ENCODE results near the gene IPPK. TPM values are rescaled to one million over a fixed set of nuclear protein-coding genes. Genes with fewer than 3 reads are reported as not detected.

The IPPK gene
- total and polyA plus RNA-seq, 8 donors = 1.9 to 6.5 (median 3.1) TPM

GRCh38 chr9:92617951-92618510 lies 51.9 kb downstream of the IPPK start:
- WGBS, 2 donors = 79 to 81% methylated on average over 11 of the region's 11 CpGs
- ATAC-seq = no peak
- Histone ChIP-seq H3K36me3 (peaks cover 0 to 3% (median 0%) of the 10 kb centered on the region in 3 donors), H3K9me3 (no peaks in the 10 kb centered on the region), H3K4me3 (no peak overlapping the region), H3K27me3 (no peaks in the 10 kb centered on the region), H3K4me1 (peaks cover 0 to 5% (median 4%) of the 10 kb centered on the region in 3 donors), H3K27ac (no peak overlapping the region)
- FAIRE-seq = no peak
- no peak for DNase-seq
- TF ChIP-seq, protein P1, sequence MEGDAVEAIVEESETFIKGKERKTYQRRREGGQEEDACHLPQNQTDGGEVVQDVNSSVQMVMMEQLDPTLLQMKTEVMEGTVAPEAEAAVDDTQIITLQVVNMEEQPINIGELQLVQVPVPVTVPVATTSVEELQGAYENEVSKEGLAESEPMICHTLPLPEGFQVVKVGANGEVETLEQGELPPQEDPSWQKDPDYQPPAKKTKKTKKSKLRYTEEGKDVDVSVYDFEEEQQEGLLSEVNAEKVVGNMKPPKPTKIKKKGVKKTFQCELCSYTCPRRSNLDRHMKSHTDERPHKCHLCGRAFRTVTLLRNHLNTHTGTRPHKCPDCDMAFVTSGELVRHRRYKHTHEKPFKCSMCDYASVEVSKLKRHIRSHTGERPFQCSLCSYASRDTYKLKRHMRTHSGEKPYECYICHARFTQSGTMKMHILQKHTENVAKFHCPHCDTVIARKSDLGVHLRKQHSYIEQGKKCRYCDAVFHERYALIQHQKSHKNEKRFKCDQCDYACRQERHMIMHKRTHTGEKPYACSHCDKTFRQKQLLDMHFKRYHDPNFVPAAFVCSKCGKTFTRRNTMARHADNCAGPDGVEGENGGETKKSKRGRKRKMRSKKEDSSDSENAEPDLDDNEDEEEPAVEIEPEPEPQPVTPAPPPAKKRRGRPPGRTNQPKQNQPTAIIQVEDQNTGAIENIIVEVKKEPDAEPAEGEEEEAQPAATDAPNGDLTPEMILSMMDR (IDR thresholded peaks at IDR 0.05) = no peak
- intact Hi-C loops (cut with DNase I) = no loop called here

GRCh38 chr9:92617195-92617813 lies 52.6 kb downstream of the IPPK start:
- DNase-seq = no peak
- no peak for FAIRE-seq
- Histone ChIP-seq H3K27me3 (no peaks in the 10 kb centered on the region), H3K4me3 (no peak overlapping the region), H3K4me1 (peaks cover 0 to 5% (median 4%) of the 10 kb centered on the region in 3 donors), H3K27ac (peak overlapping the region in 2 of 4 donors; percentile 11 to 37), H3K36me3 (peaks cover 0 to 8% (median 0%) of the 10 kb centered on the region in 3 donors), H3K9me3 (no peaks in the 10 kb centered on the region)
- TF ChIP-seq, protein P1 (IDR thresholded peaks at IDR 0.05) = no peak
- intact Hi-C loops (cut with DNase I) = no loop called here
- ATAC-seq = no peak
- 95% methylated on average over 11 of the region's 11 CpGs for WGBS, 2 donors

DNA sequence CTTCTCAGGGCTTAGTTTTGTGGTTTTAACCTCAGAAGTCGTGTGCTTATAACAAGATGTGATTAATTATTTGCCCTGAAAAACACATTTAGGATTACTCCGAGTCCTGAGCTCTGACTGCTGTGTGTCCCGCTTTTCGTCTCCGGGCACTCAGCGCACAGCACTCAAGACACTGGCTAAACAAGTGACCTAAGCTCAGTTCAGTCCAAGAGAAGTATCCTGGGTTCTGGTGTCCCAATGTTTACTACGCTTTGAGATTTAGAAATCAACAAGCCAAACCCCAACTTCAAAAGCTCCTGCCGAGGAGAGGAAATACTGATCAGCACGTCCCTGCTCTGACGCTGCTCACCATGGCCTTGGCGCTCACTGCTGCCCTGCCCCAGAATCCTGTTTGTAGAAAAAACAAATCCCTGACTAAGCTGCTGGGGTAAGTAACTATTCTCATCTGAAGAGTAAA lies 53.2 kb downstream of the IPPK start:
- no peaks in the 10 kb centered on the region for H3K27me3 ChIP-seq
- TF ChIP-seq, protein P1 (IDR thresholded peaks at IDR 0.05) = no peak
- H3K9me3 ChIP-seq = no peaks in the 10 kb centered on the region
- no peak for FAIRE-seq
- intact Hi-C loops (cut with DNase I) = no loop called here
- WGBS, 2 donors = 88 to 89% methylated on average over 11 of the region's 11 CpGs
- peaks cover 0 to 8% (median 0%) of the 10 kb centered on the region in 3 donors for H3K36me3 ChIP-seq
- no peak overlapping the region for H3K4me3 ChIP-seq
- peak in 3 of 4 donors; percentile 15 to 32 (median 31) for ATAC-seq
- peaks cover 0 to 5% (median 4%) of the 10 kb centered on the region in 3 donors for H3K4me1 ChIP-seq
- no peak for DNase-seq
- H3K27ac ChIP-seq = peak overlapping the region in 2 of 4 donors; percentile 11 to 37

GRCh38 chr9:92616199-92616641 lies 53.7 kb downstream of the IPPK start:
- H3K27me3 ChIP-seq = no peaks in the 10 kb centered on the region
- ATAC-seq (no peak), FAIRE-seq (no peak), DNase-seq (no peak)
- H3K9me3 ChIP-seq = no peaks in the 10 kb centered on the region
- intact Hi-C loops (cut with DNase I) = no loop called here
- 86 to 87% methylated on average over 11 of the region's 11 CpGs for WGBS, 2 donors
- H3K36me3 ChIP-seq = peaks cover 0 to 8% (median 0%) of the 10 kb centered on the region in 3 donors
- TF ChIP-seq, protein P1 (IDR thresholded peaks at IDR 0.05) = no peak
- H3K4me1 ChIP-seq = peaks cover 0 to 5% (median 4%) of the 10 kb centered on the region in 3 donors
- H3K4me3 ChIP-seq = no peak overlapping the region
- peak overlapping the region in 1 of 4 donors; percentile 11 for H3K27ac ChIP-seq

DNA sequence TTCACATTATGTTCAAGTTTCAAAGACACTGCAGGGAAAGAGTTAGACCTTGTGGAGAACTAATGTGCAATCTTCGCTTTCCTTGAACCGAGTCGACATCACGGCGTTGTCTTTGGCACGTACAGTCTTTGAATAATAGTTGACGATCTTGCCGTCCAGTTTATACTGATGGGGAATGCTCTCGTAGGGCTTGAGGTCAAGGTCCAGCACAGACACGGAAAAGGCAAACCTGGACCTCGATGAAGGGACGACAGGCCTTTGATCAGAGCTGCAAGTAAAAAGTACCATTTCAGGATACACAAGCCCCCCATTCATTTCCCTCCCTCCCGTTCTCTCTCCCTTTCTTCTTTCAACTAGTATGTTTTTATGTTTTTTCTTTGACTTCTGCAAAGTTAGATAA lies 54.1 kb downstream of the IPPK start:
- peaks cover 0 to 5% (median 4%) of the 10 kb centered on the region in 3 donors for H3K4me1 ChIP-seq
- H3K36me3 ChIP-seq = peaks cover 0 to 8% (median 0%) of the 10 kb centered on the region in 3 donors
- ATAC-seq (no peak), FAIRE-seq (no peak), DNase-seq (no peak)
- TF ChIP-seq, protein P1 (IDR thresholded peaks at IDR 0.05) = no peak
- WGBS, 2 donors = 86 to 89% methylated on average over 13 of the region's 13 CpGs
- intact Hi-C loops (cut with DNase I) = no loop called here
- no peak overlapping the region for H3K27ac ChIP-seq
- H3K27me3 ChIP-seq = no peaks in the 10 kb centered on the region
- H3K9me3 ChIP-seq = no peaks in the 10 kb centered on the region
- H3K4me3 ChIP-seq = no peak overlapping the region
